Esophagus squamous epithelium (tissue), 4 donors: ENCODE results near the gene ZNF430. TPM values are rescaled to one million over a fixed set of nuclear protein-coding genes. Genes with fewer than 3 reads are reported as not detected.

ENCODE experiments used
- small RNA-seq, 4 donors: library from RNA; depleted of rRNA; stranded (forward); fragments of <200 nt; gene quantifications; one replicate each; pipeline ENCODE3, GENCODE V24; 2016
- total RNA-seq, 4 donors: library from RNA; depleted of rRNA; stranded (reverse); fragments of >200 nt; gene quantifications; one replicate each; pipeline ENCODE4 v1.1.0, GENCODE V29; 2016

ZNF430 gene
- total RNA-seq, 4 donors from 2014 or later = 6.6 to 41.8 (median 20.1) TPM

Small RNA genes within 50 kb of the gene (small RNA-seq; reads per million reads assigned to genes)
- gene AC008739.3 = 0 reads per million in 4 donors

Other genes with a start within 250 kb of the ZNF430 start
- gene ZNF66, start 244.4 kb upstream of the ZNF430 start, total RNA-seq = 1 to 10 TPM; 2.8 to 7.1 (median 4.7) TPM
- 1 to 10 TPM; 1.6 to 3.6 (median 2.6) TPM for gene ZNF85, start 97.4 kb upstream of the ZNF430 start, total RNA-seq
- 10 to 100 TPM in 2 of 4 donors, 1 to 10 TPM in 2; 5.4 to 14.9 (median 10.0) TPM for gene ZNF714, start 61.5 kb downstream of the ZNF430 start, total RNA-seq
- gene ZNF431, start 121.4 kb downstream of the ZNF430 start, total RNA-seq = 10 to 100 TPM; 10.8 to 29.2 (median 15.8) TPM